Measurements from ENCODE around the gene PRTN3.
"Not testable (repeated sequence)": the region's sequence is repeated elsewhere in the genome, so short reads cannot be mapped to it uniquely, and the experiment has no call there.

PRTN3 gene

DNA sequence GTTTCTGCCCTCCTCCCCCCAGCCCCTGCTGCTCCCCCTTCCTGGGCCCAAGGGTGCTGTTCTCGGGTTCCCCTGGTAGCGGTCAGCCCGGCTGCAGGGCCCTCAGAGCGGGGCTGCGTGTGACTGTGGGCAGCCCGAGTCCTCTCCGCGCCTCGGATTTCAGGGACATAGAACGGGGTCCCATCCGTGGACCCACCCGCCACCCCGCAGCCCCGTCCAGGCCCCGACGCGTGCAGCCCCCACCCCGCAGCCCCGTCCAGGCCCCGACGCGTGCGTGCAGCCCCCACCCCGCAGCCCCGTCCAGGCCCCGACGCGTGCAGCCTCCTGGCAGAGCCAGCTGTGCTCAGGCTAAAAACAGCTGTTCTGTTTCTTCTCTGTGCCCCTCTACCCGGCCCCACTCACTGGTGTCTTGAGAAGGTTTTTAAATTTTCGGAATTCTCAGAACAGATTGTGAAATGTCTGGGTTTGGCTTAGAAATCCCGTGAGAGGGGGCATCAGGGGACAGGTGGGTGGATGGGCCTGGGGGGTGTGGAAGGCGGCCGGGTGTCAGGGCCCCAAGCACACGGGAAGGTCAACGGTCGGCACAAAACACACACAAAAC is 5.5 kb upstream of the PRTN3 start:
- Histone ChIP-seq H4K8ac (ENCODE audit: low read depth, low read length) (no peak overlapping the region), H3K79me2 (ENCODE audit: control insufficient read depth, insufficient read depth, low read length) (no peaks in the 10 kb centered on the region), H3K36me3 (ENCODE audit: control insufficient read depth, insufficient read depth, low read length) (no peaks in the 10 kb centered on the region), H2AK5ac (ENCODE audit: low read length) (no peak overlapping the region), H3K56ac (ENCODE audit: low read length) (no peak overlapping the region), H3K27me3 (ENCODE audit: insufficient read depth, low read length, poor library complexity) (no peaks in the 10 kb centered on the region), H4K5ac (ENCODE audit: low read length) (no peak overlapping the region), H3K27ac (ENCODE audit: low read depth, low read length) (no peak overlapping the region), H2BK5ac (ENCODE audit: low read length) (no peak overlapping the region), H2BK15ac (replicated peaks; ENCODE audit: low read depth) (no peak overlapping the region), H3K9ac (ENCODE audit: low read length) (no peak overlapping the region), H3K79me1 (ENCODE audit: low read length) (no peaks in the 10 kb centered on the region), H3K4ac (ENCODE audit: low read depth, low read length) (no peak overlapping the region), H3K18ac (ENCODE audit: low read length) (no peak overlapping the region), H2BK120ac (ENCODE audit: low read depth, low read length) (no peak overlapping the region), H3K4me1 (ENCODE audit: control insufficient read depth, low read depth, low read length) (no peaks in the 10 kb centered on the region), H3K23ac (ENCODE audit: low read length) (no peak overlapping the region), H3K4me2 (ENCODE audit: low read length) (no peak overlapping the region), H3K4me3 (ENCODE audit: low read length) (no peak overlapping the region)
- DNase-seq = no peak
- no CpG with 5 or more reads among the region's 36 CpGs for WGBS (ENCODE audit: extremely low coverage, insufficient coverage, low lambda C conversion rate)

DNA sequence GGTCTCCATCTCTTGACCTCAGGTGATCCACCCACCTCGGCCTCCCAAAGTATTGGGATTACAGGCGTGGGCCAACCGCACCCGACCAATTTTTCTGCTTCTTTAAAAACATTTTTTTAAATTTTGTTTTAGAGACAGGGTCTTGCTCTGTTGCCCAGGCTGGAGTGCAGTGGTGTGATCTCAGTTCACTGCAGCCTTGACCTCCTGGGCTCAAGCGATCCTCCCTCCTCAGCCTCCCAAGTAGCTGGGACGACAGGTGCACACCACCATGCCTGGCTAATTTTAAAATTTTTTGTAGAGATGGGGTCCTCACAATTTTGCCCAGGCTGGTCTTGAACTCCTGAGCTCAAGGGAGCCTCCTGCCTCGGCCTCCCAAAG is 2.0 kb downstream of the PRTN3 start:
- not testable (repeated sequence) for H2AK5ac ChIP-seq (ENCODE audit: low read length); H3K4me2 ChIP-seq (ENCODE audit: low read length); H3K79me2 ChIP-seq (ENCODE audit: control insufficient read depth, insufficient read depth, low read length); H3K9ac ChIP-seq (ENCODE audit: low read length); H2BK5ac ChIP-seq (ENCODE audit: low read length); H4K5ac ChIP-seq (ENCODE audit: low read length); H3K36me3 ChIP-seq (ENCODE audit: control insufficient read depth, insufficient read depth, low read length); H2BK15ac ChIP-seq (replicated peaks; ENCODE audit: low read depth); H3K56ac ChIP-seq (ENCODE audit: low read length); H3K27me3 ChIP-seq (ENCODE audit: insufficient read depth, low read length, poor library complexity); H4K8ac ChIP-seq (ENCODE audit: low read depth, low read length); DNase-seq; H3K27ac ChIP-seq (ENCODE audit: low read depth, low read length); H3K23ac ChIP-seq (ENCODE audit: low read length); H3K4ac ChIP-seq (ENCODE audit: low read depth, low read length); H3K4me1 ChIP-seq (ENCODE audit: control insufficient read depth, low read depth, low read length); H3K79me1 ChIP-seq (ENCODE audit: low read length); H3K18ac ChIP-seq (ENCODE audit: low read length); H3K4me3 ChIP-seq (ENCODE audit: low read length); H2BK120ac ChIP-seq (ENCODE audit: low read depth, low read length)
- no CpG with 5 or more reads among the region's 7 CpGs for WGBS (ENCODE audit: extremely low coverage, insufficient coverage, low lambda C conversion rate)

DNA sequence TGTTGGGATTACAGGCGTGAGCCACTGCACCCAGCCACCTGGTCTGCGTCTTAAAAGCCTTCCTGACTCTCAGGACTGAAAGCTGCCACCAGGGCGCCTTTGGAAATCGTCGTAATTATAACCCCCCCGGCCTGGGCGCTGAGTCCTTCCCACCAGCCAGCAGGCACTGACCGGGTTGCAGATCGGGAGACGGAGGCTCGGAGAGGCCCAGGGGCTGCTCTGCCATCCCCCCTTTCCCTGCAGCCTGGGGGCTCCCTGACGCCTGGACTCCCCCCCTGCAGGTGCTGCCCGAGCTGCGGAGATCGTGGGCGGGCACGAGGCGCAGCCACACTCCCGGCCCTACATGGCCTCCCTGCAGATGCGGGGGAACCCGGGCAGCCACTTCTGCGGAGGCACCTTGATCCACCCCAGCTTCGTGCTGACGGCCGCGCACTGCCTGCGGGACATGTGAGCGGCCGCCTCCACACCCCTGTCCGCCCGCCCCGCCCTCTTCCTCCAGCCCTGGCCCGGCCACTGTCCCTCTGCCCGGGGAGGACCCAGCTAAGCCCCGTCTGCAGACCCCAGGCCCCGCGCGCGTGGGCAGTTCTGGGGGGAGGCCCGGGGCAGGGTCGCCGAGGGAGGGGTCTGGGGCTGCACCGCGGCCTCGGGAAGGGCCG is 2.5 kb downstream of the PRTN3 start:
- no peak overlapping the region for H3K23ac ChIP-seq (ENCODE audit: low read length)
- H3K4ac ChIP-seq (ENCODE audit: low read depth, low read length) = no peak overlapping the region
- H4K5ac ChIP-seq (ENCODE audit: low read length) = no peak overlapping the region
- H3K18ac ChIP-seq (ENCODE audit: low read length) = no peak overlapping the region
- WGBS (ENCODE audit: extremely low coverage, insufficient coverage, low lambda C conversion rate) = no CpG with 5 or more reads among the region's 46 CpGs
- H3K4me1 ChIP-seq (ENCODE audit: control insufficient read depth, low read depth, low read length) = no peaks in the 10 kb centered on the region
- no peak overlapping the region for H3K4me2 ChIP-seq (ENCODE audit: low read length)
- H3K79me1 ChIP-seq (ENCODE audit: low read length) = no peaks in the 10 kb centered on the region
- no peak overlapping the region for H2BK120ac ChIP-seq (ENCODE audit: low read depth, low read length)
- H2AK5ac ChIP-seq (ENCODE audit: low read length) = no peak overlapping the region
- DNase-seq = peak; percentile 51
- peaks cover 9% of the 10 kb centered on the region for H3K27me3 ChIP-seq (ENCODE audit: insufficient read depth, low read length, poor library complexity)
- no peak overlapping the region for H3K27ac ChIP-seq (ENCODE audit: low read depth, low read length)
- no peak overlapping the region for H3K56ac ChIP-seq (ENCODE audit: low read length)
- no peak overlapping the region for H3K4me3 ChIP-seq (ENCODE audit: low read length)
- no peaks in the 10 kb centered on the region for H3K36me3 ChIP-seq (ENCODE audit: control insufficient read depth, insufficient read depth, low read length)
- no peak overlapping the region for H4K8ac ChIP-seq (ENCODE audit: low read depth, low read length)
- H2BK15ac ChIP-seq (replicated peaks; ENCODE audit: low read depth) = no peak overlapping the region
- no peak overlapping the region for H2BK5ac ChIP-seq (ENCODE audit: low read length)
- no peaks in the 10 kb centered on the region for H3K79me2 ChIP-seq (ENCODE audit: control insufficient read depth, insufficient read depth, low read length)
- H3K9ac ChIP-seq (ENCODE audit: low read length) = no peak overlapping the region

DNA sequence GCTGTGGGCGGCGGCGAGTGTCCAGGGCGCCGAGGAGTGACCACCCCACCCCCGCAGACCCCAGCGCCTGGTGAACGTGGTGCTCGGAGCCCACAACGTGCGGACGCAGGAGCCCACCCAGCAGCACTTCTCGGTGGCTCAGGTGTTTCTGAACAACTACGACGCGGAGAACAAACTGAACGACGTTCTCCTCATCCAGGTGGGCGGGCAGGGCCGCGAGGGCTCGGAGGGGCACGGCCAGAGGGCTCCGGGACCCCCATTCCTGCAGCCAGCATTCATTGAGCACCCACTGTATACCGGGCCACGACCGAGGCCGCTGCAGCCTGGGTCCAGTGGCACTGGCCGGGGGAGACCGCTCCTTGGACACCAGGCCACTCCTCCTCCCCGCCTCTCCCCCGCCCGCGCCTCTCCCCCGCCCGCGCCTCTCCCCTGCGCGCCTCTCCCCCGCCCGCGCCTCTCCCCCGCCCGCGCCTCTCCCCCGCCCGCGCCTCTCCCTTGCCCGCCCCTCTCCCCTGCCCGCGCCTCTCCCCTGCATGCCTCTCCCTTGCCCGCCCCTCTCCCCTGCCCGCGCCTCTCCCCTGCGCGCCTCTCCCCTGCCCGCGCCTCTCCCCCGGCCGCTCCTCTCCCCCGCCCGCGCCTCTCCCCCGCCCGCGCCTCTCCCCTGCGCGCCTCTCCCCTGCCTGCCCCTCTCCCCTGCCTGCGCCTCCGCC is 3.2 kb downstream of the PRTN3 start:
- peaks cover 9% of the 10 kb centered on the region for H3K27me3 ChIP-seq (ENCODE audit: insufficient read depth, low read length, poor library complexity)
- no peak overlapping the region for H2BK120ac ChIP-seq (ENCODE audit: low read depth, low read length)
- H3K56ac ChIP-seq (ENCODE audit: low read length) = no peak overlapping the region
- no peak overlapping the region for H3K9ac ChIP-seq (ENCODE audit: low read length)
- no peak overlapping the region for H3K23ac ChIP-seq (ENCODE audit: low read length)
- H2BK15ac ChIP-seq (replicated peaks; ENCODE audit: low read depth) = no peak overlapping the region
- no peaks in the 10 kb centered on the region for H3K36me3 ChIP-seq (ENCODE audit: control insufficient read depth, insufficient read depth, low read length)
- H3K4ac ChIP-seq (ENCODE audit: low read depth, low read length) = no peak overlapping the region
- H3K4me1 ChIP-seq (ENCODE audit: control insufficient read depth, low read depth, low read length) = no peaks in the 10 kb centered on the region
- no peak overlapping the region for H3K27ac ChIP-seq (ENCODE audit: low read depth, low read length)
- WGBS (ENCODE audit: extremely low coverage, insufficient coverage, low lambda C conversion rate) = no CpG with 5 or more reads among the region's 70 CpGs
- no peak for DNase-seq
- no peak overlapping the region for H2AK5ac ChIP-seq (ENCODE audit: low read length)
- H2BK5ac ChIP-seq (ENCODE audit: low read length) = no peak overlapping the region
- no peak overlapping the region for H4K8ac ChIP-seq (ENCODE audit: low read depth, low read length)
- H3K4me3 ChIP-seq (ENCODE audit: low read length) = no peak overlapping the region
- H4K5ac ChIP-seq (ENCODE audit: low read length) = no peak overlapping the region
- no peaks in the 10 kb centered on the region for H3K79me1 ChIP-seq (ENCODE audit: low read length)
- no peaks in the 10 kb centered on the region for H3K79me2 ChIP-seq (ENCODE audit: control insufficient read depth, insufficient read depth, low read length)
- H3K4me2 ChIP-seq (ENCODE audit: low read length) = no peak overlapping the region
- no peak overlapping the region for H3K18ac ChIP-seq (ENCODE audit: low read length)

DNA sequence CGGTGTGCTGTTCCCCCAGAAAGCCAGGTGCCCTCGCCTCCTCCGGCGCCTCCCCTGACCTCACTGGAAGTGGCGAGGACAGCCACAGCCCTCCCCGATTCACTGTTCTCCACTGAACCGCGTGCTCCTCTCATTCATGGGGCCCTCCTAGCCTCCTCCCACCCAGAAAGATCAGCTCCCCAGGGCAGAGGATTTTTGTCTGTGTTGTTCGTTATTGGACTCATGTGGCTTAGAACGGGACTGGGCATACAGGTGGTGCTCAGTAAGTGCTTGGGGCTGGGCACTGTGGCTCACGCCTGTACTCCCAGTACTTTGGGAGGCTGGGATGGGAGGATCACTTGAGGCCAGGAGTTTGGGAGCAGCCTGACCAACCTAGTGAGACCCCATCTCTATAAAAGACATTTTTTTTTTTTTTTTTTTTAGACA is 3.8 kb downstream of the PRTN3 start:
- DNase-seq = no peak
- no peak overlapping the region for H2AK5ac ChIP-seq (ENCODE audit: low read length)
- no CpG with 5 or more reads among the region's 11 CpGs for WGBS (ENCODE audit: extremely low coverage, insufficient coverage, low lambda C conversion rate)

More for the DNA sequence above, 3.8 kb downstream of the PRTN3 start:
- no peak overlapping the region for H3K18ac ChIP-seq (ENCODE audit: low read length)
- no peak overlapping the region for H3K23ac ChIP-seq (ENCODE audit: low read length)
- H3K27me3 ChIP-seq (ENCODE audit: insufficient read depth, low read length, poor library complexity) = peaks cover 9% of the 10 kb centered on the region
- no peak overlapping the region for H3K4ac ChIP-seq (ENCODE audit: low read depth, low read length)
- H3K4me1 ChIP-seq (ENCODE audit: control insufficient read depth, low read depth, low read length) = no peaks in the 10 kb centered on the region
- no peak overlapping the region for H2BK5ac ChIP-seq (ENCODE audit: low read length)
- no peaks in the 10 kb centered on the region for H3K79me1 ChIP-seq (ENCODE audit: low read length)
- H3K9ac ChIP-seq (ENCODE audit: low read length) = no peak overlapping the region
- H3K56ac ChIP-seq (ENCODE audit: low read length) = no peak overlapping the region
- no peak overlapping the region for H3K4me3 ChIP-seq (ENCODE audit: low read length)
- no peak overlapping the region for H2BK15ac ChIP-seq (replicated peaks; ENCODE audit: low read depth)
- no peaks in the 10 kb centered on the region for H3K79me2 ChIP-seq (ENCODE audit: control insufficient read depth, insufficient read depth, low read length)
- no peak overlapping the region for H3K27ac ChIP-seq (ENCODE audit: low read depth, low read length)
- H4K8ac ChIP-seq (ENCODE audit: low read depth, low read length) = no peak overlapping the region
- H3K4me2 ChIP-seq (ENCODE audit: low read length) = no peak overlapping the region
- H4K5ac ChIP-seq (ENCODE audit: low read length) = no peak overlapping the region
- H2BK120ac ChIP-seq (ENCODE audit: low read depth, low read length) = no peak overlapping the region
- H3K36me3 ChIP-seq (ENCODE audit: control insufficient read depth, insufficient read depth, low read length) = no peaks in the 10 kb centered on the region

Measured in mesendoderm (in vitro differentiated cells).